Liver (tissue), 3 donors: ENCODE data around the gene GNAO1.

Source experiments
- CTCF ChIP-seq: fragments of 150-350 bp; IDR thresholded peaks from 2 replicates; pipeline ENCODE4 v1.5.1; 2017; ENCODE audit warnings: improper control_type of control experiment, low read depth, low read length; ENCODE audit not compliant: missing input control
- EGR1 ChIP-seq, 2 donors: IDR thresholded peaks; 2 replicates each; pipeline ENCODE4 v1.6.1; 2016 to 2018; ENCODE audit warnings: antibody characterized with exemption in 2 of 2, low read depth in 2 of 2
- JUND ChIP-seq, 2 donors: IDR thresholded peaks; 2 replicates each; pipeline ENCODE4 v1.6.1; 2016; ENCODE audit warnings: antibody characterized with exemption in 2 of 2
- MAX ChIP-seq: IDR thresholded peaks from 2 replicates; pipeline ENCODE4 v1.6.1; 2016; ENCODE audit warnings: antibody characterized with exemption
- RAD21 ChIP-seq, 2 donors: IDR thresholded peaks; 2 replicates each; pipeline ENCODE4 v1.6.1; 2016; ENCODE audit warnings: antibody characterized with exemption in 2 of 2, mild to moderate bottlenecking in 2 of 2
- REST ChIP-seq: IDR thresholded peaks from 2 replicates; pipeline ENCODE4 v1.6.1; 2016; ENCODE audit warnings: antibody characterized with exemption, mild to moderate bottlenecking
- TAF1 ChIP-seq: conservative IDR thresholded peaks from 2 replicates; pipeline ENCODE4 v1.6.1; 2016; ENCODE audit warnings: antibody characterized with exemption, mild to moderate bottlenecking
- YY1 ChIP-seq: IDR thresholded peaks from 2 replicates; pipeline ENCODE4 v1.6.1; 2016; ENCODE audit warnings: antibody characterized with exemption, mild to moderate bottlenecking
- ZBTB33 ChIP-seq: IDR thresholded peaks from 2 replicates; pipeline ENCODE4 v1.6.1; 2016; ENCODE audit warnings: antibody characterized with exemption
- donor health status: healthy.
- donor health status: healthy.

GRCh38 chr16:56193951-56194726 lies 2.9 kb downstream of the GNAO1 start:
- TF ChIP-seq REST (peak; percentile 100), ZBTB33 (peak; percentile 53), CTCF (no peak), TAF1 (no peak), JUND (IDR thresholded peaks at IDR 0.05) (no peak), MAX (no peak), RAD21 (IDR thresholded peaks at IDR 0.05) (peak in 1 of 2 donors; percentile 14), YY1 (peak; percentile 49), EGR1 (IDR thresholded peaks at IDR 0.05; ENCODE audit: low read depth in 2 of 2) (no peak)
